MM.1S (cell line): ENCODE data around the gene HAGHL.

ENCODE experiments used
- EZH2 ChIP-seq: fragments of 300-600 bp; sonication (generic); optimal IDR thresholded peaks from 2 replicates; pipeline ENCODE3; 2017; ENCODE audit warnings: low read depth, mild to moderate bottlenecking, antibody characterized with exemption, low read length, mixed read lengths
- TF ChIP-seq, protein P1 (sequence below): fragments of 300-600 bp; sonication (generic); IDR thresholded peaks from 2 replicates; pipeline ENCODE4 v1.5.1; 2016; ENCODE audit warnings: antibody characterized with exemption, low read length, mixed read lengths

DNA sequence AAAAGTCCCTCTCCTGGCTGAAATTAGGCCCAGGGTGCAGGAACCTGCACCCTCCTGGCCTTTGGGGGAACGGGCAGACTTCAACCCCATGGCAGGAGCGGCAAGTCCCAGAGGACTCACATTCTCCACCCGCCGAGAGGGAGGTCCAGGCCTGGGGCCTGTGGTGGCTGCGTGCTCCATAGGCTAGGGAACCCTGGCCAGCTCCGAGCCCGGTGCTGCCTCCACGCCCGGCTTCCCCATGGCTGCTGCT is 793 bp upstream of the HAGHL start:
- no peak for TF ChIP-seq EZH2
- TF ChIP-seq, protein P1, sequence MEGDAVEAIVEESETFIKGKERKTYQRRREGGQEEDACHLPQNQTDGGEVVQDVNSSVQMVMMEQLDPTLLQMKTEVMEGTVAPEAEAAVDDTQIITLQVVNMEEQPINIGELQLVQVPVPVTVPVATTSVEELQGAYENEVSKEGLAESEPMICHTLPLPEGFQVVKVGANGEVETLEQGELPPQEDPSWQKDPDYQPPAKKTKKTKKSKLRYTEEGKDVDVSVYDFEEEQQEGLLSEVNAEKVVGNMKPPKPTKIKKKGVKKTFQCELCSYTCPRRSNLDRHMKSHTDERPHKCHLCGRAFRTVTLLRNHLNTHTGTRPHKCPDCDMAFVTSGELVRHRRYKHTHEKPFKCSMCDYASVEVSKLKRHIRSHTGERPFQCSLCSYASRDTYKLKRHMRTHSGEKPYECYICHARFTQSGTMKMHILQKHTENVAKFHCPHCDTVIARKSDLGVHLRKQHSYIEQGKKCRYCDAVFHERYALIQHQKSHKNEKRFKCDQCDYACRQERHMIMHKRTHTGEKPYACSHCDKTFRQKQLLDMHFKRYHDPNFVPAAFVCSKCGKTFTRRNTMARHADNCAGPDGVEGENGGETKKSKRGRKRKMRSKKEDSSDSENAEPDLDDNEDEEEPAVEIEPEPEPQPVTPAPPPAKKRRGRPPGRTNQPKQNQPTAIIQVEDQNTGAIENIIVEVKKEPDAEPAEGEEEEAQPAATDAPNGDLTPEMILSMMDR, result no peak
